Gastroesophageal sphincter (tissue), 2 donors: ENCODE results near the gene ADGRG6.

Experiments used
- EP300 ChIP-seq: sonication (generic); formaldehyde crosslinking; IDR thresholded peaks from one replicate; pipeline ENCODE4 v1.6.1; 2017; ENCODE audit warnings: antibody characterized with exemption, mild to moderate bottlenecking
- POLR2A ChIP-seq, 2 donors: fragments of 450-650 bp; IDR thresholded peaks; one replicate each; pipeline ENCODE4 v1.6.1; 2017; ENCODE audit warnings: antibody characterized with exemption in 2 of 2, mild to moderate bottlenecking in 2 of 2, moderate library complexity in 1 of 2
- POLR2AphosphoS5 ChIP-seq: sonication (generic); formaldehyde crosslinking; IDR thresholded peaks from one replicate; pipeline ENCODE4 v1.6.1; 2017; ENCODE audit warnings: antibody characterized with exemption

DNA sequence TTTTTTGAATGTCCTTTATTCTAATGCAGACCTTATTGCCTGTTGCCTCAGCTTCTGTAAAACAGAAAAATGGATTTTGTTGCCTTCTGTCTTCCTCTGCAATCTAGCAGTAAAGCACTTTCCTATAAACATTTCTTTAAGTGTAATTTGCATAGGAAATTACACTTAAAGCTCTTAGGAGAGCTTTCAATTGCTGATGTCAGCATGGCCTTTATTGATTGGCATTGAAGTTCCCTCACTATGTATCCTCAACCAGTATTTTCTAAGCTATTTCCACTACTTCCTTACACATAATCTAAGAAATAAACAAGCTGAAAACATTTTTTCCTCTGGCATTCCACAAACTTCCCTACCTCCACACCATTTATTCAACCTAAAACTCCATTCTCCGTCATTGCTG, 22.3 kb downstream of the ADGRG6 start:
- TF ChIP-seq EP300 (no peak), POLR2AphosphoS5 (no peak), POLR2A (IDR thresholded peaks at IDR 0.05) (no peak)
